GM21737 (cell line): ENCODE measurements around the gene NKAIN4.

Experiments used
- ATAC-seq: cut with Tn5 transposase; IDR thresholded peaks from one replicate; pipeline ENCODE4 v1.9.1; 2021; ENCODE audit warnings: mild to moderate bottlenecking, moderate library complexity; ENCODE audit not compliant: unreplicated experiment

Gene NKAIN4

GRCh38 chr20:63198606-63199005, 55.7 kb downstream of the NKAIN4 start:
- ATAC-seq, result no peak

DNA sequence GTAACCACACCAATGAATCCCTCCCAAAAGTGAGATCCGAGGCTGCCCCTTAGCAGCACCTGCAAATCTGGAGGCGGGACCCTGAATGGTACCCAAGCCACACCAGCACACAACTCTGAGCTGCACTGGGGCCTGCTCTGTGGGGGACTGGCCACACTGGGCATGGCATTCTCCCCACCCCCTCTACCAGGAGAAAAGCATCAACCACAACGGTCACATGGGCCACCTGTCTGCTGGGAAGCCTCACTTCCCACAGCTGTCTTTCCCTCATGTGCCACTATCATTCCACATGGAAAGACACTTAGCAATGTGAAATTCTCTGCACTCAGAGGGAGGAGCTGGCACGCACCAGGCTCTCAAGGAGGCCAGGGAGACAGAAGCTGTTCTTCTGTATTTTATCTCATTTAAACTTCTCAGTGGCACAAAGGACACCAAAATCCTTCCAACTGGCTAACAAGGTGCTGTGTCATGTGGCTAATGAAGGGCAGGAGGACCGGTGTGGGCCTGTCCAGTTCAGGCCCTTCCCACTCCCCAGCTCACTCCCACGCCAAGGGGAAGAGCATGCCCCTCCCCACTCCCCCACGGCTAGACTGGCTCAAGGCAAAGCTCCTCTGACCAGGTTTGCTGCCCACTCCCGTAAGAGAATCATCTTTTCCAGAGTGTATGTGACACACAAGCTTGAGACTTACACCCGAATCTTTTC, 57.3 kb downstream of the NKAIN4 start:
- ATAC-seq, result no peak

GRCh38 chr20:63194797-63195173, 59.5 kb downstream of the NKAIN4 start:
- no peak for ATAC-seq

DNA sequence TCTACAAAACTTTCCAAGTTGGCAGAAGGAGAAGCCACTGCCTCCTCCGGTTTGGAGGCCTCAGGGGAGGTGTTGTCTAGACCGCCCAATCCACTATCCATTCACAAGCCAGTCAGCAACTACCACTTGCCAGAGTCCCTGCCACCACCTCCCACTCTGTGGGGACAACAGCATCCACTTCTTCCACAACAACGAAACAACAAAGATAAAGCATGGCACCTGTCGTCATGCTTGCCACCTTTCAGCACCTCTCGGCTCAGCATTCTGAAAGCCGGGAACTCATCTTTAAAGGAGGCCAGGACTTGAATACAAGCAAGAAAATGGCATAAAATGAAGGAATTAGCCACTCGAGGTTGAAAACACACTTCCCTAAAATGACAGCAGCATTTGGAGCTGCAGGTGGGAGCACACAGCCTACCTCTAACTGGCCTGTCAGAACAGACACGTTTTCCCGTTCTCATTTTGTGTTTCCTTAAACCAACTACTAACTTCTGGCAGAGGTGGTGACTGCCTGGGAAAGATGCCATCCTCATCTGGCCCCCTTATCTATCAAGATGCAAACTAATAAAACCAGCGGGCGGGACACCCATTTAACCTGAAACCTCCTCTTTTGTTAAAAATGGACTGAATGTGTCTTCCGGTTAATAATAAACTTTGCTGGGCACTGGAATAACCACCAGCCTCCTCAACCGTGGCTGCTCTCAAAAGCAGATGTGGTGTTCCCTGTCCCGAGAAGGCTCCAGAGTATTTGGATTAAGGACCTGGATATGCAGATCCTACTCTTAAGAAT, 60.1 kb downstream of the NKAIN4 start:
- no peak for ATAC-seq

DNA sequence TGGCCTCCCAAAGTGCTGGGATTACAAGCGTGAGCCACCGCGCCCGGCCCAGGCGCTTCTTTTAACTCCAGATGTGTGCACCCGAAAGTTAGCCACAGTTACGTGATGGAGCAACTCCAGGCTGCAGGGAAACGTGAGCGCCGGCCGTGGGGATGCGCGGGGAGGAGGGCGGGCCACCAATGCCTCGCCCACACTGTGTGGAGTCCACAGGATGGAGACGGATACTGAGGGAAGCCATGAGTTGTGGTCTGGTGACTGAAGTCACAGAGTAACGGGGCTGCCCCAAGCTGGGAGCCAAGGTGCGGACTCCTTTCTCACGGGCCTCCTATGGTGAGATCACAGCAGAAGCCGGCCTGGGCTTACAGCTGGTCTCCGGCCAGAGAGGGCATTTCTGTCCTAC, 61.5 kb downstream of the NKAIN4 start:
- no peak for ATAC-seq

DNA sequence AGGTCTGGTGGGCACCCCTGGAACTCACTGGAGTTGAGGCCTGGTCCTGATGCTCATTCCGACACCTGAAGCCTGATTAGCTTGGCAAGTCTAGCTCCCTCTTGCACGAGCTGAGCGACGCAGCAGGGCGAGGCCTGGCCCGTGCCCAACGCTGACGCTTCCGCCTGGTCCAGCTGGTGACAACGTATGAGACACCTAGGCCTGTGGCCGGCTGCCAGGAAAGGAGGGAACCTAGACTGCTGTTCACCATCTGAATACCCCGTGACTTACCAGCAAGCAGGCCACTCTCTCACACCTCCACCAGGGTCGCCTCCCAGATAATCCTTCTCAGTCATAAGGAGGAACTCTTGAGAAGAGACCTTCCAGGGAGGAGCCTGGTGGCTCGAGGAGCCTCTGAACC, 62.9 kb downstream of the NKAIN4 start:
- ATAC-seq, result no peak

DNA sequence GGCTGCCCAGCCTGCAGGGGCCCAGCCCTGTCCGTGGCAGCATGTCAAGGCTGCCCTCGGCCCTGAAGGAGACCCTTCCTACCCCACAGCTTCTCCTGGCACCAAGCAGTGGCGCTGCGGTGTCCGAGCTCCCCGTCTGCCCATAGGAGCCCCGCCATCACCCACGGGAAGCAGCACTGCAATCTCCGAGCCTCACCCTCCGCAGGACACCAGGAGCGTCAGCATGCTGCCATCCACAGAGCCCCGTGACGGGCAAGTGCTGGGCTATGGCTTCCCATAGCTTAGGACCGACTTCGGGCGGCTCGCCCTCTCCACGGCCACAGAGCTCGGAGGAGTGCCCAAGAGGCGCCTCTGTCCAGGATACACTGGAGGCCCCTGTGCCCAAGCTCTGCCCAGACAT, 63.4 kb downstream of the NKAIN4 start:
- no peak for ATAC-seq
